GM12878 (cell line): ENCODE measurements around the gene ENTREP1. TPM values are rescaled to one million over a fixed set of nuclear protein-coding genes. Genes with fewer than 3 reads are reported as not detected.

Source experiments
- ATAC-seq: fragments of 200-7000 bp; cut with Tn5 transposase; 3 replicates; pipeline ENCODE4 v1.9.1; 2020; ENCODE audit warnings: mild to moderate bottlenecking, moderate library complexity
- BruUV-seq: library from RNA; stranded (reverse); fragments of 400-500 nt; replicated peaks from 2 replicates; lab custom pipeline; 2021; lab: Mats Ljungman, UMichigan
- CTCF ChIA-PET: fragments of 300-600 bp; sonication (Branson Sonifier 250); formaldehyde crosslinking; extraction: SDS; loops from one replicate; lab custom pipeline; 2021; ENCODE audit warnings: inconsistent platforms; lab: Yijun Ruan, JAX
- POLR2A ChIA-PET: fragments of 350-600 bp; formaldehyde crosslinking; extraction: SDS; loops from one replicate; lab custom pipeline; 2021; ENCODE audit warnings: inconsistent platforms; lab: Charles Lee
- RAD21 ChIA-PET: fragments of 300-600 bp; sonication (Branson Sonifier 250); formaldehyde crosslinking; loops from one replicate; lab custom pipeline; 2023; ENCODE audit warnings: antibody characterized with exemption; ENCODE audit not compliant: unreplicated experiment; lab: Charles Lee
- SMC1A ChIA-PET: fragments of 300-600 bp; sonication (Branson Sonifier 250); formaldehyde crosslinking; loops from one replicate; lab custom pipeline; 2023; ENCODE audit not compliant: unreplicated experiment, uncharacterized antibody; lab: Charles Lee
- DNase-seq: peaks from one replicate; pipeline ENCODE4 v3.0.0-alpha.2; 2011; ENCODE audit warnings: low read depth, low spot score
- FAIRE-seq: peaks from 3 replicates; lab custom pipeline; 2011; peaks lifted over from hg19 to GRCh38; lab: Jason Lieb, UNC
- H2AFZ ChIP-seq: 2 replicates; pipeline ENCODE4 v1.6.0; 2011; ENCODE audit warnings: low read depth, low read length, control low read depth; ENCODE audit not compliant: control insufficient read depth
- H3K27ac ChIP-seq: 2 replicates; pipeline ENCODE4 v1.5.1; 2011; ENCODE audit warnings: control low read depth; ENCODE audit not compliant: control insufficient read depth, insufficient read depth
- H3K27me3 ChIP-seq, 2 experiments: replicated peaks in 1 of 2; 2 replicates each; pipeline versions ENCODE4 v1.6.0 to v1.6.1; 2011; ENCODE audit warnings: low read length in 1 of 2; ENCODE audit not compliant: control insufficient read depth in 2 of 2, insufficient read depth in 2 of 2
- H3K36me3 ChIP-seq, 2 experiments: 2 replicates each; pipeline ENCODE4 v1.5.1; 2011; ENCODE audit warnings: low read length in 1 of 2; ENCODE audit not compliant: control insufficient read depth in 2 of 2, insufficient read depth in 2 of 2
- H3K4me1 ChIP-seq: 2 replicates; pipeline ENCODE4 v1.6.1; 2011; ENCODE audit warnings: mild to moderate bottlenecking, low read length, moderate library complexity, mixed read lengths; ENCODE audit not compliant: control insufficient read depth, insufficient read depth
- H3K4me2 ChIP-seq: 2 replicates; pipeline ENCODE4 v1.6.0; 2011; ENCODE audit warnings: control low read depth; ENCODE audit not compliant: control insufficient read depth, insufficient read depth
- H3K4me3 ChIP-seq: fragments of 200-600 bp; sonication (generic); 2 replicates; pipeline ENCODE4 v1.5.1; 2016
- H3K79me2 ChIP-seq: 2 replicates; pipeline ENCODE4 v1.6.0; 2011; ENCODE audit warnings: low read length; ENCODE audit not compliant: control insufficient read depth, insufficient read depth
- H3K9ac ChIP-seq: 2 replicates; pipeline ENCODE4 v1.8.0; 2011; ENCODE audit warnings: low read length, control low read depth, mixed read lengths; ENCODE audit not compliant: control insufficient read depth, insufficient read depth
- H3K9me3 ChIP-seq: replicated peaks from 3 replicates; pipeline ENCODE4 v1.5.1; 2011; ENCODE audit warnings: mild to moderate bottlenecking, low read length; ENCODE audit not compliant: control insufficient read depth, insufficient read depth
- H4K20me1 ChIP-seq: 2 replicates; pipeline ENCODE4 v1.6.0; 2011; ENCODE audit not compliant: control insufficient read depth, insufficient read depth
- BACH1 ChIP-seq: fragments of 450-650 bp; IDR thresholded peaks from 2 replicates; pipeline ENCODE4 v1.6.1; 2017; ENCODE audit warnings: mild to moderate bottlenecking, borderline replicate concordance
- BMI1 ChIP-seq: fragments of 450-650 bp; IDR thresholded peaks from 2 replicates; pipeline ENCODE4 v1.6.1; 2016; ENCODE audit warnings: mild to moderate bottlenecking, moderate library complexity, borderline replicate concordance
- BRCA1 ChIP-seq: IDR thresholded peaks from 2 replicates; pipeline ENCODE4 v1.6.1; 2011; ENCODE audit warnings: low read depth, low read length, improper control_type of control experiment
- CREB1 ChIP-seq: IDR thresholded peaks from 2 replicates; pipeline ENCODE4 v1.6.1; 2012; ENCODE audit warnings: low read depth, mild to moderate bottlenecking, inconsistent platforms
- EED ChIP-seq: sonication (generic); IDR thresholded peaks from 2 replicates; pipeline ENCODE4 v1.6.1; 2016; ENCODE audit warnings: antibody characterized with exemption, low read depth
- FOS ChIP-seq: IDR thresholded peaks from 3 replicates; pipeline ENCODE4 v1.6.1; 2011; ENCODE audit warnings: borderline replicate concordance; ENCODE audit not compliant: insufficient read length; ENCODE audit errors: extremely low read depth
- JUND ChIP-seq: IDR thresholded peaks from 2 replicates; pipeline ENCODE4 v1.6.1; 2012; ENCODE audit warnings: low read depth, mild to moderate bottlenecking, low read length, improper control_type of control experiment, moderate library complexity
- MEF2B ChIP-seq: fragments of 450-650 bp; IDR thresholded peaks from 2 replicates; pipeline ENCODE4 v1.6.1; 2018; ENCODE audit warnings: mild to moderate bottlenecking, moderate library complexity; ENCODE audit not compliant: partially characterized antibody, poor library complexity, severe bottlenecking
- NFXL1 ChIP-seq: fragments of 450-650 bp; IDR thresholded peaks from 2 replicates; pipeline ENCODE4 v1.6.1; 2017; ENCODE audit warnings: antibody characterized with exemption, mild to moderate bottlenecking, borderline replicate concordance
- POLR2A ChIP-seq: IDR thresholded peaks from 2 replicates; pipeline ENCODE4 v1.6.1; 2011; ENCODE audit warnings: low read depth, mild to moderate bottlenecking, low read length
- RCOR1 ChIP-seq: conservative IDR thresholded peaks from 2 replicates; pipeline ENCODE4 v1.6.1; 2012; ENCODE audit warnings: low read depth, low read length, improper control_type of control experiment
- SREBF1 ChIP-seq: IDR thresholded peaks from 2 replicates; pipeline ENCODE4 v1.6.1; 2012; ENCODE audit warnings: mild to moderate bottlenecking, low read length
- STAT1 ChIP-seq: fragments of 450-650 bp; conservative IDR thresholded peaks from 2 replicates; pipeline ENCODE4 v1.6.1; 2014; ENCODE audit warnings: antibody characterized with exemption, mild to moderate bottlenecking
- ZNF384 ChIP-seq: IDR thresholded peaks from 2 replicates; pipeline ENCODE4 v1.6.1; 2012; ENCODE audit warnings: low read depth, mild to moderate bottlenecking, low read length, improper control_type of control experiment, borderline replicate concordance
- WGBS: methylation state at CpG from one replicate; pipeline ENCODE4 v1.1.6; 2016; ENCODE audit warnings: low lambda C conversion rate; ENCODE audit not compliant: insufficient replicate concordance, insufficient coverage; ENCODE audit errors: missing lambda C conversion rate; 5-methylcytosine and 5-hydroxymethylcytosine counted together
- in situ Hi-C: fragments of 300-500 bp; cut with MboI; formaldehyde crosslinking; loops from 9 replicates; pipeline ENCODE4 v1.14.3; 2018; ENCODE audit warnings: mixed read lengths
- intact Hi-C: fragments of 100-400 bp; cut with micrococcal nuclease; formaldehyde crosslinking; loops from one replicate; pipeline ENCODE4 v1.14.2; 2022; ENCODE audit not compliant: unreplicated experiment
- polyA plus RNA-seq, 11 experiments: library from polyadenylated mRNA; depleted of rRNA in 4 of 11; unstranded in 6 of 11; stranded (reverse) in 5 of 11; fragments of >200 nt; fragmentation: Nextera tagmentation in 4 of 11; fragmentation: Illumina TruSeq in 1 of 11; extraction: Ambion mirVana in 4 of 11; extraction: Trizol in 1 of 11; gene quantifications; 1 replicate in 1 of 11; 2 replicates in 10 of 11; pipeline versions ENCODE4 v1.2.1 to v1.2.3, GENCODE V29; 2011 to 2016; ENCODE audit warnings: inconsistent platforms in 2 of 11, missing spikeins in 2 of 11, low read depth in 1 of 11
- total RNA-seq, 4 experiments: library from RNA; depleted of rRNA in 3 of 4; stranded (reverse); fragments of >200 nt in 3 of 4; fragmentation: Illumina TruSeq in 1 of 4; extraction: Trizol in 1 of 4; gene quantifications; 2 replicates each; pipeline versions ENCODE4 v1.2.1 to v1.2.3, GENCODE V29; 2013 to 2021
- TF ChIP-seq, protein P1 (sequence below): fragments of 450-650 bp; IDR thresholded peaks from 2 replicates; pipeline ENCODE4 v1.6.1; 2017; ENCODE audit warnings: mild to moderate bottlenecking, moderate library complexity
- TF ChIP-seq, protein P2 (sequence below): fragments of 450-650 bp; IDR thresholded peaks from 2 replicates; pipeline ENCODE4 v1.6.1; 2017; ENCODE audit warnings: low read depth, mild to moderate bottlenecking, moderate library complexity

The ENTREP1 gene
- total and polyA plus RNA-seq, 10 of the 15 experiments (the other 5 are each of a cell fraction or from before 2014, with no cell fraction given), result not detected

DNA sequence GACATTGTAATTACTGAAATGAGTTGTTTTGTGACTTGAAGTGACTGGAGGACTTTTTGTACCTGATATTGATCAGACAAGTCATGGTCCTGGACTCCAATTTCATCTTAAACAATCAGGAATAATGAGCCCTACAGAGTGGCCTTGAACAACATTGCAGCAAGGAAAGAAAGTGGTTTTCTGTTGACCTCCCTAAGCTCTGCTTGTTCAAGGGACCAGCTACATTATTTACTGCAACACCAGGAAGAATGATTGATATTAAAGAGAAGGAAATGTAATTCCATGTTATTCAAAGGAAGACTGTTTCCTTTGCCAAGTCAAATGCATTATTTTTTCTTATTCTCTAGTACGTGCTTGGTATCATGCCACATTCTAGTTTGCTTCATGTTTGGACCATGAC lies 22.6 kb downstream of the ENTREP1 start:
- Histone ChIP-seq H3K4me2 (no peak overlapping the region), H3K9ac (no peak overlapping the region), H2AFZ (no peak overlapping the region), H3K79me2 (no peaks in the 10 kb centered on the region), H3K9me3 (no peaks in the 10 kb centered on the region)
- SMC1A ChIA-PET, result no interaction called here
- BruUV-seq, result no TSS peak
- POLR2A ChIA-PET, result no interaction called here
- RAD21 ChIA-PET, result no interaction called here
- no peak for ATAC-seq
- TF ChIP-seq RCOR1, result no peak
- TF ChIP-seq JUND, result no peak
- no peak for TF ChIP-seq SREBF1
- no peak for TF ChIP-seq FOS
- TF ChIP-seq POLR2A, result no peak
- no peak for TF ChIP-seq MEF2B
- no peak for TF ChIP-seq BMI1
- no peak for TF ChIP-seq CREB1
- no peak for TF ChIP-seq NFXL1
- no peak for TF ChIP-seq STAT1
- TF ChIP-seq BACH1, result no peak
- TF ChIP-seq, protein P1, sequence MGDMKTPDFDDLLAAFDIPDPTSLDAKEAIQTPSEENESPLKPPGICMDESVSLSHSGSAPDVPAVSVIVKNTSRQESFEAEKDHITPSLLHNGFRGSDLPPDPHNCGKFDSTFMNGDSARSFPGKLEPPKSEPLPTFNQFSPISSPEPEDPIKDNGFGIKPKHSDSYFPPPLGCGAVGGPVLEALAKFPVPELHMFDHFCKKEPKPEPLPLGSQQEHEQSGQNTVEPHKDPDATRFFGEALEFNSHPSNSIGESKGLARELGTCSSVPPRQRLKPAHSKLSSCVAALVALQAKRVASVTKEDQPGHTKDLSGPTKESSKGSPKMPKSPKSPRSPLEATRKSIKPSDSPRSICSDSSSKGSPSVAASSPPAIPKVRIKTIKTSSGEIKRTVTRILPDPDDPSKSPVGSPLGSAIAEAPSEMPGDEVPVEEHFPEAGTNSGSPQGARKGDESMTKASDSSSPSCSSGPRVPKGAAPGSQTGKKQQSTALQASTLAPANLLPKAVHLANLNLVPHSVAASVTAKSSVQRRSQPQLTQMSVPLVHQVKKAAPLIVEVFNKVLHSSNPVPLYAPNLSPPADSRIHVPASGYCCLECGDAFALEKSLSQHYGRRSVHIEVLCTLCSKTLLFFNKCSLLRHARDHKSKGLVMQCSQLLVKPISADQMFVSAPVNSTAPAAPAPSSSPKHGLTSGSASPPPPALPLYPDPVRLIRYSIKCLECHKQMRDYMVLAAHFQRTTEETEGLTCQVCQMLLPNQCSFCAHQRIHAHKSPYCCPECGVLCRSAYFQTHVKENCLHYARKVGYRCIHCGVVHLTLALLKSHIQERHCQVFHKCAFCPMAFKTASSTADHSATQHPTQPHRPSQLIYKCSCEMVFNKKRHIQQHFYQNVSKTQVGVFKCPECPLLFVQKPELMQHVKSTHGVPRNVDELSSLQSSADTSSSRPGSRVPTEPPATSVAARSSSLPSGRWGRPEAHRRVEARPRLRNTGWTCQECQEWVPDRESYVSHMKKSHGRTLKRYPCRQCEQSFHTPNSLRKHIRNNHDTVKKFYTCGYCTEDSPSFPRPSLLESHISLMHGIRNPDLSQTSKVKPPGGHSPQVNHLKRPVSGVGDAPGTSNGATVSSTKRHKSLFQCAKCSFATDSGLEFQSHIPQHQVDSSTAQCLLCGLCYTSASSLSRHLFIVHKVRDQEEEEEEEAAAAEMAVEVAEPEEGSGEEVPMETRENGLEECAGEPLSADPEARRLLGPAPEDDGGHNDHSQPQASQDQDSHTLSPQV, result no peak
- TF ChIP-seq ZNF384, result no peak
- no peak for TF ChIP-seq EED
- TF ChIP-seq BRCA1, result no peak
- TF ChIP-seq, protein P2, sequence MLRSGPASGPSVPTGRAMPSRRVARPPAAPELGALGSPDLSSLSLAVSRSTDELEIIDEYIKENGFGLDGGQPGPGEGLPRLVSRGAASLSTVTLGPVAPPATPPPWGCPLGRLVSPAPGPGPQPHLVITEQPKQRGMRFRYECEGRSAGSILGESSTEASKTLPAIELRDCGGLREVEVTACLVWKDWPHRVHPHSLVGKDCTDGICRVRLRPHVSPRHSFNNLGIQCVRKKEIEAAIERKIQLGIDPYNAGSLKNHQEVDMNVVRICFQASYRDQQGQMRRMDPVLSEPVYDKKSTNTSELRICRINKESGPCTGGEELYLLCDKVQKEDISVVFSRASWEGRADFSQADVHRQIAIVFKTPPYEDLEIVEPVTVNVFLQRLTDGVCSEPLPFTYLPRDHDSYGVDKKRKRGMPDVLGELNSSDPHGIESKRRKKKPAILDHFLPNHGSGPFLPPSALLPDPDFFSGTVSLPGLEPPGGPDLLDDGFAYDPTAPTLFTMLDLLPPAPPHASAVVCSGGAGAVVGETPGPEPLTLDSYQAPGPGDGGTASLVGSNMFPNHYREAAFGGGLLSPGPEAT, result no peak
- TF ChIP-seq, all 136 proteins: peak for 0
- H3K27me3 ChIP-seq, result no peaks in the 10 kb centered on the region; a peak in 1 of 4 replicates
- FAIRE-seq (no peak), DNase-seq (no peak)
- CTCF ChIA-PET, result interaction anchor here (0.6 kb wide), 1 partner anchor 756 kb away, joined by 3 read pairs; no protein-coding TSS in a partner anchor
- WGBS, result 40% methylated on average over 1 of the region's 1 CpG
- no peak overlapping the region for H3K27ac ChIP-seq
- H3K4me1 ChIP-seq, result no peaks in the 10 kb centered on the region
- intact Hi-C loops (no loop called here), in situ Hi-C loops (no loop called here)
- H4K20me1 ChIP-seq, result no peaks in the 10 kb centered on the region
- no peak overlapping the region for H3K4me3 ChIP-seq
- no peaks in the 10 kb centered on the region for H3K36me3 ChIP-seq
